Neural progenitor cell (in vitro differentiated cells): Measurements from ENCODE around the gene ADGRD2. TPM values are rescaled to one million over a fixed set of nuclear protein-coding genes. Genes with fewer than 3 reads are reported as not detected.

Experiments
- DNase-seq: peaks from one replicate; pipeline ENCODE4 v3.0.0-alpha.2; 2016; ENCODE audit warnings: low spot score
- H2AFZ ChIP-seq: fragments of 200-600 bp; sonication (generic); replicated peaks from 2 replicates; pipeline ENCODE4 v1.6.1; 2016; ENCODE audit warnings: antibody characterized with exemption
- H3F3A ChIP-seq: fragments of 200-600 bp; sonication (generic); 2 replicates; pipeline ENCODE4 v1.6.1; 2016; ENCODE audit warnings: antibody characterized with exemption, low read depth
- H3K27ac ChIP-seq: fragments of 200-600 bp; sonication (generic); 2 replicates; pipeline ENCODE4 v1.5.1; 2016; ENCODE audit warnings: mild to moderate bottlenecking
- H3K27me3 ChIP-seq: fragments of 200-600 bp; sonication (generic); 2 replicates; pipeline ENCODE4 v1.6.1; 2016; ENCODE audit warnings: mild to moderate bottlenecking, moderate library complexity
- H3K36me3 ChIP-seq: fragments of 200-600 bp; sonication (generic); 2 replicates; pipeline ENCODE4 v1.5.1; 2016
- H3K4me1 ChIP-seq: fragments of 200-600 bp; sonication (generic); 2 replicates; pipeline ENCODE4 v1.6.1; 2016; ENCODE audit warnings: mixed run types
- H3K4me2 ChIP-seq: fragments of 200-600 bp; sonication (generic); 2 replicates; pipeline ENCODE4 v1.6.1; 2016
- H3K4me3 ChIP-seq: fragments of 200-600 bp; sonication (generic); 2 replicates; pipeline ENCODE4 v1.5.1; 2016
- H3K79me2 ChIP-seq: fragments of 200-600 bp; sonication (generic); 2 replicates; pipeline ENCODE4 v1.6.1; 2016; ENCODE audit warnings: low read depth
- H3K9ac ChIP-seq: fragments of 200-600 bp; sonication (generic); 2 replicates; pipeline ENCODE4 v1.6.1; 2016
- H3K9me3 ChIP-seq: fragments of 200-600 bp; sonication (generic); 2 replicates; pipeline ENCODE4 v1.5.1; 2016; ENCODE audit warnings: low read depth
- H4K20me1 ChIP-seq: fragments of 200-600 bp; sonication (generic); 2 replicates; pipeline ENCODE4 v1.6.1; 2016; ENCODE audit warnings: low read depth
- H3K27ac Mint-ChIP-seq: 3 replicates; pipeline ENCODE4 v1.8.0; 2021; ENCODE audit warnings: mixed read lengths
- H3K27me3 Mint-ChIP-seq: 2 replicates; pipeline ENCODE4 v1.8.0; 2022; ENCODE audit warnings: low read depth, mild to moderate bottlenecking, inconsistent platforms, moderate library complexity, mixed read lengths; ENCODE audit not compliant: insufficient read depth
- H3K36me3 Mint-ChIP-seq: 3 replicates; pipeline ENCODE4 v1.8.0; 2021; ENCODE audit warnings: mixed read lengths
- H3K4me1 Mint-ChIP-seq: 3 replicates; pipeline ENCODE4 v1.8.0; 2021; ENCODE audit warnings: mixed read lengths
- H3K4me3 Mint-ChIP-seq: 3 replicates; pipeline ENCODE4 v1.8.0; 2021; ENCODE audit warnings: mild to moderate bottlenecking, moderate library complexity, mixed read lengths
- H3K9me3 Mint-ChIP-seq: 3 replicates; pipeline ENCODE4 v1.8.0; 2020; ENCODE audit warnings: mixed read lengths
- CTCF ChIP-seq: fragments of 200-600 bp; sonication (generic); IDR thresholded peaks from 2 replicates; pipeline ENCODE4 v1.5.1; 2017; ENCODE audit warnings: antibody characterized with exemption, mild to moderate bottlenecking
- EZH2 ChIP-seq: fragments of 200-600 bp; sonication (generic); IDR thresholded peaks from 2 replicates; pipeline ENCODE4 v1.6.1; 2017; ENCODE audit warnings: antibody characterized with exemption, mild to moderate bottlenecking, moderate library complexity
- EZH2phosphoT487 ChIP-seq: fragments of 200-600 bp; sonication (generic); IDR thresholded peaks from 2 replicates; pipeline ENCODE4 v1.6.1; 2017; ENCODE audit warnings: antibody characterized with exemption
- total RNA-seq: library from RNA; depleted of rRNA; stranded (reverse); fragments of >200 nt; gene quantifications from 2 replicates; pipeline ENCODE4 v1.2.3, GENCODE V29; 2015; ENCODE audit warnings: low replicate concordance

ADGRD2 gene
- total RNA-seq, 1 donor from 2014 or later, result 0.13 TPM

GRCh38 chr9:124492818-124493217 lies 42.6 kb downstream of the ADGRD2 start:
- H2AFZ ChIP-seq, result no peak overlapping the region
- H3F3A ChIP-seq, result peaks cover 6% of the 10 kb centered on the region
- no peaks in the 10 kb centered on the region for H3K9me3 Mint-ChIP-seq
- peaks cover 21% of the 10 kb centered on the region for H3K27me3 Mint-ChIP-seq
- no peak for DNase-seq
- H3K79me2 ChIP-seq, result no peaks in the 10 kb centered on the region
- TF ChIP-seq EZH2 (no peak), CTCF (no peak), EZH2phosphoT487 (no peak)
- H3K36me3 Mint-ChIP-seq, result no peaks in the 10 kb centered on the region
- no peaks in the 10 kb centered on the region for H3K9me3 ChIP-seq
- no peak overlapping the region for H3K9ac ChIP-seq
- H3K4me3 Mint-ChIP-seq, result no peak overlapping the region
- H3K4me1 ChIP-seq, result peaks cover 35% of the 10 kb centered on the region
- no peaks in the 10 kb centered on the region for H3K36me3 ChIP-seq
- H3K27ac ChIP-seq, result no peak overlapping the region
- H3K4me1 Mint-ChIP-seq, result peaks cover 37% of the 10 kb centered on the region
- H3K27ac Mint-ChIP-seq, result no peak overlapping the region
- H3K27me3 ChIP-seq, result no peaks in the 10 kb centered on the region
- H3K4me3 ChIP-seq, result no peak overlapping the region
- H3K4me2 ChIP-seq, result no peak overlapping the region
- no peaks in the 10 kb centered on the region for H4K20me1 ChIP-seq

- no peaks in the 10 kb centered on the region for H3K36me3 ChIP-seq
- Mint-ChIP-seq H3K4me3 (no peak overlapping the region), H3K4me1 (peaks cover 39% of the 10 kb centered on the region), H3K36me3 (no peaks in the 10 kb centered on the region), H3K27ac (no peak overlapping the region), H3K9me3 (no peaks in the 10 kb centered on the region), H3K27me3 (peaks cover 20% of the 10 kb centered on the region)
- H3K27me3 ChIP-seq, result no peaks in the 10 kb centered on the region
- H3F3A ChIP-seq, result peaks cover 2% of the 10 kb centered on the region
- H3K4me1 ChIP-seq, result peaks cover 31% of the 10 kb centered on the region
- no peak overlapping the region for H2AFZ ChIP-seq
- H3K4me3 ChIP-seq, result no peak overlapping the region
- TF ChIP-seq EZH2phosphoT487, result no peak
- TF ChIP-seq EZH2, result no peak
- no peak for TF ChIP-seq CTCF
- H3K9me3 ChIP-seq, result no peaks in the 10 kb centered on the region
- no peak overlapping the region for H3K4me2 ChIP-seq
- no peak for DNase-seq
- no peak overlapping the region for H3K9ac ChIP-seq
- H3K27ac ChIP-seq, result no peak overlapping the region
- no peaks in the 10 kb centered on the region for H3K79me2 ChIP-seq
- H4K20me1 ChIP-seq, result no peaks in the 10 kb centered on the region
These were observed 43.0 kb downstream of the ADGRD2 start for GRCh38 chr9:124493218-124493617.

GRCh38 chr9:124493794-124494479 lies 43.7 kb downstream of the ADGRD2 start:
- Histone ChIP-seq H3K36me3 (no peaks in the 10 kb centered on the region), H3K9ac (no peak overlapping the region), H3K4me2 (no peak overlapping the region), H3K9me3 (no peaks in the 10 kb centered on the region), H3K4me3 (no peak overlapping the region), H3F3A (no peaks in the 10 kb centered on the region), H3K27ac (no peak overlapping the region), H4K20me1 (no peaks in the 10 kb centered on the region), H3K27me3 (no peaks in the 10 kb centered on the region), H3K79me2 (no peaks in the 10 kb centered on the region), H2AFZ (no peak overlapping the region), H3K4me1 (peaks cover 24% of the 10 kb centered on the region)
- H3K4me3 Mint-ChIP-seq, result no peak overlapping the region
- H3K27me3 Mint-ChIP-seq, result peaks cover 13% of the 10 kb centered on the region
- H3K4me1 Mint-ChIP-seq, result peaks cover 34% of the 10 kb centered on the region
- TF ChIP-seq EZH2phosphoT487 (no peak), EZH2 (no peak), CTCF (no peak)
- no peaks in the 10 kb centered on the region for H3K9me3 Mint-ChIP-seq
- H3K27ac Mint-ChIP-seq, result peak overlapping the region; percentile 1
- DNase-seq, result no peak
- H3K36me3 Mint-ChIP-seq, result no peaks in the 10 kb centered on the region
